Stomach (tissue), 9 donors: ENCODE data around the gene EME1. TPM values are rescaled to one million over a fixed set of nuclear protein-coding genes. Genes with fewer than 3 reads are reported as not detected.

Experiments used
- DNase-seq, 2 donors: peaks; one replicate each; pipeline versions ENCODE4 v3.0.0 to v3.0.0-alpha.2; 2013 to 2019
- H3K27ac ChIP-seq, 5 donors: fragments of 200-600 bp in 4 of 5; sonication (generic) in 4 of 5; one replicate each; pipeline ENCODE4 v1.5.1; 2013 to 2019; ENCODE audit warnings: mild to moderate bottlenecking in 1 of 5, moderate library complexity in 1 of 5
- H3K27me3 ChIP-seq, 3 donors: fragments of 200-600 bp; sonication (generic); one replicate each; pipeline ENCODE4 v1.5.1; 2017 to 2019; ENCODE audit warnings: mixed run types in 1 of 3
- H3K36me3 ChIP-seq, 4 donors: fragments of 200-600 bp; sonication (generic); 1 replicate in 3 of 4; 2 replicates in 1 of 4; pipeline ENCODE4 v1.5.1; 2016 to 2019
- H3K4me1 ChIP-seq, 4 donors: fragments of 200-600 bp; sonication (generic); one replicate each; pipeline ENCODE4 v1.5.1; 2016 to 2019
- H3K4me3 ChIP-seq, 4 donors: fragments of 200-600 bp; sonication (generic) in 3 of 4; one replicate each; pipeline ENCODE4 v1.5.1; 2016 to 2019; ENCODE audit warnings: mild to moderate bottlenecking in 1 of 4
- H3K9me3 ChIP-seq, 4 donors: fragments of 200-600 bp; sonication (generic); one replicate each; pipeline ENCODE4 v1.5.1; 2016 to 2019
- CTCF ChIP-seq, 7 experiments: fragments of 450-650 bp in 4 of 7; fragments of 200-600 bp in 3 of 7; sonication (generic) in 3 of 7; IDR thresholded peaks; one replicate each; pipeline ENCODE4 v1.5.1; 2016 to 2019; ENCODE audit warnings: antibody characterized with exemption in 7 of 7, control low read depth in 2 of 7, mild to moderate bottlenecking in 1 of 7
- EP300 ChIP-seq: sonication (generic); formaldehyde crosslinking; IDR thresholded peaks from one replicate; pipeline ENCODE4 v1.6.1; 2017; ENCODE audit warnings: antibody characterized with exemption
- POLR2A ChIP-seq, 4 donors: fragments of 450-650 bp; IDR thresholded peaks; one replicate each; pipeline ENCODE4 v1.6.1; 2016; ENCODE audit warnings: antibody characterized with exemption in 4 of 4, control low read depth in 2 of 4, mild to moderate bottlenecking in 1 of 4, moderate library complexity in 1 of 4
- POLR2AphosphoS5 ChIP-seq, 3 donors: sonication (generic); formaldehyde crosslinking; IDR thresholded peaks; one replicate each; pipeline ENCODE4 v1.6.1; 2016; ENCODE audit warnings: antibody characterized with exemption in 3 of 3
- WGBS, 5 donors: extraction: QIAGEN DNeasy Blood & Tissue Kit in 3 of 5; methylation state at CpG; one replicate each; pipeline versions ENCODE4 v1.1.5 to v1.1.7; 2013 to 2018; 5-methylcytosine and 5-hydroxymethylcytosine counted together
- intact Hi-C: fragments of 100-400 bp; cut with DNase I; formaldehyde crosslinking; loops from one replicate; pipeline ENCODE4 v1.15.1; 2023; ENCODE audit warnings: low total_unique reads
- polyA plus RNA-seq, 3 donors: library from polyadenylated mRNA; stranded (reverse); fragments of 200-250 nt; gene quantifications; one replicate each; pipeline ENCODE4 v1.2.3, GENCODE V29; 2013
- total RNA-seq, 5 donors: library from RNA; depleted of rRNA; stranded (reverse); fragments of >200 nt; gene quantifications; one replicate each; pipeline versions ENCODE4 v1.1.0 to v1.2.3, GENCODE V29; 2014 to 2016
- donor health status: healthy with polysubstance abuse.
- donor health status: Bipolar disorder and iron deficiency.
- donor health status: healthy.

Gene EME1
- total and polyA plus RNA-seq, 8 donors, result 0.87 to 15.8 (median 2.6) TPM; not detected in 2

- peak in 1 of 2 donors; percentile 82 for DNase-seq
- peaks cover 38 to 70% (median 65%) of the 10 kb centered on the region in 4 donors for H3K36me3 ChIP-seq
- intact Hi-C loops, result loop anchor here (10.0 kb wide), 1 partner anchor 111 kb away; the partner anchor contains the start of gene RSAD1
- H3K4me1 ChIP-seq, result peaks cover 27 to 54% (median 42%) of the 10 kb centered on the region in 4 donors
- H3K9me3 ChIP-seq, result no peaks in the 10 kb centered on the region
- 36 to 45% (median 40%) methylated on average over 5 to 8 of the region's 8 CpGs for WGBS, 5 donors
- no peaks in the 10 kb centered on the region for H3K27me3 ChIP-seq
- TF ChIP-seq POLR2AphosphoS5 (IDR thresholded peaks at IDR 0.05) (no peak), CTCF (IDR thresholded peaks at IDR 0.05) (no peak), POLR2A (IDR thresholded peaks at IDR 0.05) (no peak), EP300 (no peak)
- no peak overlapping the region for H3K4me3 ChIP-seq
- H3K27ac ChIP-seq, result peak overlapping the region; percentile 9 to 73 (median 37)
These were observed 9.6 kb upstream of the EME1 start for GRCh38 chr17:50363217-50364060.

GRCh38 chr17:50364061-50364458 lies 9.0 kb upstream of the EME1 start:
- DNase-seq, result no peak
- H3K36me3 ChIP-seq, result peaks cover 33 to 70% (median 65%) of the 10 kb centered on the region in 4 donors
- peaks cover 25 to 49% (median 39%) of the 10 kb centered on the region in 4 donors for H3K4me1 ChIP-seq
- intact Hi-C loops, result loop anchor here (10.0 kb wide), 1 partner anchor 111 kb away; the partner anchor contains the start of gene RSAD1
- no peak overlapping the region for H3K4me3 ChIP-seq
- WGBS, 5 donors, result 26 to 40% (median 34%) methylated on average over 4 of the region's 4 CpGs; no CpG with 5 or more reads in 1 of the 5 donors
- H3K9me3 ChIP-seq, result no peaks in the 10 kb centered on the region
- TF ChIP-seq POLR2A (IDR thresholded peaks at IDR 0.05), result no peak
- no peak for TF ChIP-seq POLR2AphosphoS5 (IDR thresholded peaks at IDR 0.05)
- TF ChIP-seq EP300, result no peak
- no peak for TF ChIP-seq CTCF (IDR thresholded peaks at IDR 0.05)
- peak overlapping the region; percentile 9 to 73 (median 37) for H3K27ac ChIP-seq
- no peaks in the 10 kb centered on the region for H3K27me3 ChIP-seq

GRCh38 chr17:50364715-50365114 lies 8.3 kb upstream of the EME1 start:
- peak in 1 of 2 donors; percentile 45 for DNase-seq

More at GRCh38 chr17:50364715-50365114, 8.3 kb upstream of the EME1 start:
- no peak overlapping the region for H3K4me3 ChIP-seq
- peaks cover 33 to 70% (median 65%) of the 10 kb centered on the region in 4 donors for H3K36me3 ChIP-seq
- no peaks in the 10 kb centered on the region for H3K27me3 ChIP-seq
- intact Hi-C loops, result loop anchor here (10.0 kb wide), 1 partner anchor 110 kb away; the partner anchor contains the start of gene RSAD1
- TF ChIP-seq POLR2AphosphoS5 (IDR thresholded peaks at IDR 0.05) (no peak), EP300 (no peak), CTCF (IDR thresholded peaks at IDR 0.05) (no peak), POLR2A (IDR thresholded peaks at IDR 0.05) (no peak)
- H3K9me3 ChIP-seq, result no peaks in the 10 kb centered on the region
- WGBS, 5 donors, result 43 to 69% (median 63%) methylated on average over 7 to 9 of the region's 9 CpGs
- peak overlapping the region in 3 of 5 donors; percentile 9 to 73 (median 49) for H3K27ac ChIP-seq
- H3K4me1 ChIP-seq, result peaks cover 25 to 48% (median 36%) of the 10 kb centered on the region in 4 donors
